Stimulated activated CD4-positive, alpha-beta T cell treated with anti-CD3 and anti-CD28 coated beads, Interleukin-1b, Interleukin-23, amount 100 ng/mL, for 1 hour (primary cell): ENCODE data around the gene SOS2.
"Not testable (repeated sequence)": the region's sequence is repeated elsewhere in the genome, so short reads cannot be mapped to it uniquely, and the experiment has no call there.

Source experiments
- DNase-seq, 2 donors: peaks; one replicate each; pipeline ENCODE4 v3.0.0-alpha.2; 2020; ENCODE audit warnings: low read depth in 2 of 2

Gene SOS2

DNA sequence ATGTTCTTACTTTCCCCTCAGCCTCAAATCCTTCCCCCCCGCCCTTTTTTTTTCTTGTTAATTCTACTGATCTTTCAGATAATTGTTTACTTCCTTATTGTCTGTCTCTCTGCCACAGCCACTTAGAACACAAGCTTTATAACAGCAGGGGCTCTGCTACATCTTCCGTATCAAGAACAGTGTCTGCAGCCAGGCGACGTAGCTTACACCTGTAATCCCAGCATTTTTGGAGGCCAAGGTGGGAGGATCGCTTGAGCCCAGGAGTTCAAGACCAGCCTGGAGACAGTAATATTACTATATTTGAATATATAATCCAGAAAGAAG, 5.4 kb downstream of the SOS2 start:
- no peak for DNase-seq

DNA sequence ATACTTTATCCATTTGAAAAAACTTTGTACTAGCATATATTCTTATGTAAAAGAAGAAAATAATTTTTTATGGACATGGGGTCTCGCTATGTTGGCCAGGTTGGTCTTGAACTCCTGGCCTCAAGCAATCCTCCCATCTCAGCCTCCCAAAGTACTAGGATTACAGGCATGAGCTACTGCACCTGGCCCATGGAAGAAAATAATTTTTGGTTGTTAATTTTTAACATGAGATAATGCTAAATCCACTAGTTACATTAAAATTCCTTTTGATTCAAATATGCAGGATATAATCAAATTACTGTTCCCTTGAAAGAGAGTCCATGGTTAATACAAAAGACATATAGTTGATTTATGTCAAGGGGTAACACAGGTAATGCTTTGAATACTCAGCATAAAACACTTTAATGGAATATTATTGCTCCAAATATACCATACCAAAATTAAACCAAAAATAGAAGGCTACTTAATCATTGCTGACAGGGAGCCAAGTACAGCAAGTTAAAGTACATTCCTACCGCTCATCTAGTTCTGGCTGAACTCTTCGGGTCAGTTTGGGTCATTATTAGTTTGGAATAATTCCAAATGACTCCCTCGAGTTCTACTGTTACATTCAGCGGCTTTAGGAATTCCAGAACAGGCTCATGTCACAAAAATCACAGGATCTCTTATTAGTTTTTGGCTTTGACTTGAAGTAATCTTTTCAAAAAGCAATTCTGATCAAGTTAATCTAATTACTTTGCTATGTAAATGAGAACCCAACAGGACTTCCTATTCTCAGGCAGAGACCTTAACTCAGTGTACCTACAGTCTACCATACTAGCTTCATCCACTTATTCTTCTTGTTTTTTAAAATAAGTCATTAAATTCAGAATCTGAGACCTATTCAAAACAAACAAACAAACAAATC, 6.1 kb downstream of the SOS2 start:
- DNase-seq: no peak

DNA sequence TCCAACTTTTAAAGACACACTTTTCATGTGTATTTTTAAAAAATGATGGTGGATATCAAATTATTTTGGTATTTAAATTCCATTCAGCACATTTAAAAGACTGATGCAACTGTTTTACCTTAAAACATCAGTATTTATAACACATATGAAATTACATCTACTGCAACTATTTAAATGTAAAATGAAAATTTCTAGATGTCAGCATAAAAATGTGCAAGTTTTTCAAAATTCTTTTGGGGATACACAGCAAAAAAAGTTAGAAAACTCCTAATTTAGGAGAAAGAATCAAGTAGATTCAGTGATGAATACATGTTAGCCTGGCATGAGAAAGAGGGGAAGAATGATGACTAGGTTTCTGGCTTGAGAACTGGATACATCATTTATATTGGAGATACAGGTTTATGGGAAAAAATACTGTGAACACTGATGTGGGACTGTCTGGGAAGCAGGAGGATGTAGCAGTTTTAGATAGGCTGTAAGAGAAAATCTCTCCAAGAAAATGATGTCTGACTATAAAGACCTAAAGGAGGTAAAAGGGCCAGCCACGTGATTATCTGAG, 9.2 kb downstream of the SOS2 start:
- no peak for DNase-seq

- DNase-seq: no peak
Observed at GRCh38 chr14:50218501-50218900, 12.9 kb downstream of the SOS2 start.

DNA sequence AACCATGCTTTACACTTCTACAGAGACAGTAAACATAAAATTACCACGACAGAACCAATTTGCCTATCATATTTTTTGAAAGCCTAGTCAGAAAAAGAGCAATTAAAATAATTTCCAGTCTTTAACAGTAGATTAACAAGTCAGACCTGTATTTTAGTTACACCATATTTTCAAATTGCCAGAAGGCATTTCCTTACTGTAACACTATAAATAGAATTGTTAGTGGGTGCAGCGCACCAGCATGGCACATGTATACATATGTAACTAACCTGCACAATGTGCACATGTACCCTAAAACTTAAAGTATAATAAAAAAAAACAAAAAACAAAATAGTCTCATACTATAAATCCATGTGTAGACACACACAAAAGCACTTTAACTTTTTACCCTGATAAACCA, 16.0 kb downstream of the SOS2 start:
- no peak for DNase-seq

DNA sequence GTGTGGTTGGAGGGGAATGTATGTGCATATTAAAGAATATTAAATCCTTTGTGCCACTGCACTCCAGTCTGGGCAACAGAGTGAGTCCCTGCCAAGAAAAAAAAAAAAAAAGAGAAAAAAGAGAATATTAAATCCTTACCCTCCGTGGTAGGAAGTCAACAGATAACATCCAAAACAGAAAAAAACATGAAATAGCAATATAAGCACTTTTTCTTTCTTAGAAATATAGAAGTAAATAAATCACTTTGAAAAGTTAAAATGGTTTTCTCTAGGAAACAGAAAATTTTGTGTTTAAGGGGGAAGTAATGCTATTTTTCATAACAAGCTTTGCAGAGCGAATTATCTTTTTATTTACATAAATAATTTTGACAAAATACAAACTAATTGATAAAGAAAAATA, 17.6 kb downstream of the SOS2 start:
- no peak for DNase-seq

GRCh38 chr14:50212726-50213125, 18.7 kb downstream of the SOS2 start:
- DNase-seq: no peak

- no peak for DNase-seq
Observed at GRCh38 chr14:50210074-50210473, 21.3 kb downstream of the SOS2 start.

DNA sequence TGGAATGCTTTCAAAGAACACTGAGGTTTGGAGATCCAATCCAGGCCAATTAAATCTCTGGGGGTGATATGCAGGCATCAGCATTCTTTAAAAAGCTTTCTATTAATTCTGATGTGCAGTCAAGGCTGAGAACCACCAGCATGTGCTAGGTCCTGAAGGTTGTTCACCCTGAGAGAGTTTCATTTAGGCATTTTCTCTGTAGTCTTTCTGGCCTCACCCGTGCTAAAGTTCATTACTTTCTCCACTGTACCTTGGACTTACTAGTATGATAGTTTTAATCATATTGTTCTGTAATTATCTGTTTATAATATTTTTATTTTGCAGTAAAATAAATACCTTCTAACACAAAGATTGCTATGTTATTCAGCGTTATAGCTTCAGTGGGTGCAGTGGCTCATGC, 32.9 kb downstream of the SOS2 start:
- no peak for DNase-seq

- no peak for DNase-seq
Observed at GRCh38 chr14:50191499-50191898, 39.9 kb downstream of the SOS2 start.

- no peak for DNase-seq
Observed at GRCh38 chr14:50186107-50186506, 45.3 kb downstream of the SOS2 start.

DNA sequence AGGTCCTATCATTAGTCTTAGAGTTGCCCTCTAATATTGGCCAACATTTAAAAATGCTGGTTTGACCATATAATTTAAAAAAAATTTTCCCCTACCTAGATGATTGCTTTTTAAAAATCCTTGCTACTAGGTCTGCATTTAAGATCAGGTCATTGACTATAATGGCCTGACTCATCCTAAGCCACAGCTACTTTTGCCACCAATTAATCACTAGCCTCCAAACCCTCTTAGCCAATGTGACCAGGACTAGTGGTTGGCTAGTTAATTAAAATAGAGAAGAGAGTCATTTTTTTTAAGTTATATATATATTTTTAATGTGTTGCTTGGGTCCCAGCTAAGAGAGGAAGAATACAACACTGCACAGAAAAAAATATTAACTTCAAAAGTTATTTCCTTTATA, 57.5 kb downstream of the SOS2 start:
- DNase-seq: no peak

- DNase-seq: no peak
Observed at GRCh38 chr14:50171895-50172294, 59.5 kb downstream of the SOS2 start.

GRCh38 chr14:50167381-50167780, 64.0 kb downstream of the SOS2 start:
- DNase-seq: not testable (repeated sequence)

DNA sequence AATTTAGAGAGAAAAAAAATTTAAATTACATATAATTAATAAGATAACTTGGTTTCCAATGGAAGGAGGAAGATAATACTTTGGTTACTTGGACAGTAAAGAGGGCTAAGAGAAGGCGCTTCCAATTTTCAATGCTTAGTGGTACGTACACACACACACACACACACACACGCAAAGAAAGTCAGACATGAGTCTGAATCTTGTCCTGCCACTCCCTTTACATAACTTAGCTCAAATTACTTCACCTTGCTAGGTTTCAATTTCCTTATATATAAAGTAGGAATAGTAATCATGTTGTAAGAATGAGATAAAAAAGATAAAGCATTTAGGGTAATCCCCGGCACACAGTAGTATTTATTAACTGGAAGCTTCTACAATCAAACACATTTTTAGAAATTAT, 75.3 kb downstream of the SOS2 start:
- DNase-seq: no peak

DNA sequence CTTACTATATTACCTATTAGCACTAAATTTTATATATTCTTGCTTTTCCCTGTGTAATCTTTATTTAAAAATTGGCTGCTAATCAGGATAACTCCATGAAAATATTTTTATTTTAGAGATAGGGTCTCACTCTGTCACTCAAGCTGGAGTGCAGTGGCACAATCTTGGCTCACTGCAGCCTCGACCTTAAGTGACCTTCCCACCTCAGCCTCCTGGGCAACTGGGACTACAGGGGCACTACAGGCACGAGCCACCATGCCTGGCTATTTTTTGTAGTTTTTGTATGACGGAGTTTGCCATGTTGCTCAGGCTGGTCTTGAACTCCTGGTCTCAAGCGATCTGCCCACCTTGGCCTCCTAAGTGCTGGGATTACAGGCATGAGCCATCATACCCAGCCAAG, 82.6 kb downstream of the SOS2 start:
- no peak for DNase-seq

DNA sequence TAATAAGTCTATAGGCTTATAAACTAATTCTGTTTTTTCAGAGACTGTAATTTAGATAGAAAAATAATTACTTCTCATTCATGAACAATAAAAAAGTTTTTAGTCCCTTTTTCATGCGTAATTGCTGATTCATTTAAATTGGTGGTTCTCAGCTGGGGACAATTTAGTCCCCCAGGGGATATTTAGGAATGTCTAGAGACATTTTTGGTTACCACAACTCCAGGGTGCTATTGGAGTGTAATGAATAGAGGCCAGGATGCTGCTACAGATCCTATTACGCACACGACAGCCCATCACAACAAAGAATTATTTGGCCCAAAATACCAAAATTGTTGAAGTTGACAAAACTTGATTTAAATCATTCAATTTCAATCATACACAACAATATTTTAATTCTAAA, 92.2 kb downstream of the SOS2 start:
- no peak for DNase-seq

DNA sequence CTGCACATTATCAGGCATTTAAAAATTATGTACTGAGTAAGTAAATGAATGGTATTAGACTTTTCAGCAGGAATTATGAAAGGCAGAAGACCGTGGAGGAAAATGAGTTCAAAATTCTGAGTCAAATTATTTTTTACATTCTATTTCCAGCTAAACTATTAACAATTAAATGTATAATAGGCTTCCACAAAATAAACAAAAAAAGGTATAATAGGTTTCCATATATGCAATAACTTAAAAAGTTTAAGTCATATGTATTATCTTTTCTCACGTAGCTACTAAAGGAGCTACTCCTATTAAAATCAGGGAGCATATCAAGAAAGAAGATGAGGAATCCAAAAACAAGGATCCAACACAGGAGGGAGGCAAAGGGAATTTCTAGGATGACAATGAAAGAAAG, 103.6 kb downstream of the SOS2 start:
- DNase-seq: no peak

GRCh38 chr14:50123062-50123461, 108.3 kb downstream of the SOS2 start:
- DNase-seq: no peak

DNA sequence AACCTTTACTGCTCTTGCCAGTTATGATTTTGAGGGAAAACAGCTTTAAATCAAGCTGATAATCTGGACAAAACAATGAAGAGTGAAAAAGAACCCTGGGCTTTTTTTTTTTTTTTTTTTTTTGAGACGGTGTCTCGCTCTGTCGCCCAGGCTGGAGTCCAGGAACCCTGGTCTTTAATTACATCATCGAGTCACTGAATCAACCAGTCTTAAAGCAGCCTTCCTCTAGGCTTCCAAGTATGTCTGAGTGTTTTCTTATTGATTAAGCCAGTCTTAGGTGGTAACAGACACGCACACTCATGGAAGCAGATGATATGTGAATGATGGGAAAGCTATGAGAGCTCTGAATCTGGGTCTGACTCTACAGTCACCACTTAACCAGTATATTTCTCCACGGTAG, 109.1 kb downstream of the SOS2 start:
- no peak for DNase-seq

- DNase-seq: no peak
Observed at GRCh38 chr14:50121486-50121885, 109.9 kb downstream of the SOS2 start.

GRCh38 chr14:50117456-50117855, 113.9 kb downstream of the SOS2 start:
- DNase-seq: no peak

DNA sequence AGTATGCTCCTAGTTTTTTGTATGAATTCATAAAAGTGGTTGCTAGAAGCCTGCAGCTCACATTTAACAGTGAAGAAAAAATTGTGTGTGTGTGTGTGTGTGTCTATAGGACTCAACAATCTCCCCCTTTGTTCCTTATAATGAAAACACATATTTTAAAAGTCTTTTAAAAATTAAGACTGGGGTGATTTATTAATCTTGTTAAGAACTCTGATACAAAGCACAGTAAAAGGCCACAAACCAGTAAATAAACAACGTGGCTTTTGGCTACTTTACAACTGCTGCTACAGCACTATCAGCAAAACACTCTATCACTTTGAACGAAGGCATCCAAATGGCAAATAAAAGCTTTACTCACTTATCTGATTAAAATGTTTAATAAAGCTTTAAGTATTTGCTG, 114.4 kb downstream of the SOS2 start:
- DNase-seq: no peak
